K562 (cell line): ENCODE results near the gene MAPK4. TPM values are rescaled to one million over a fixed set of nuclear protein-coding genes. Genes with fewer than 3 reads are reported as not detected.

Experiments
- AFF4 ChIP-seq: sonication (generic); formaldehyde crosslinking; IDR thresholded peaks from 2 replicates; pipeline ENCODE4 v1.8.0; 2023; ENCODE audit warnings: mild to moderate bottlenecking, missing genetic modification reagents
- FOXJ2 ChIP-seq: fragments of 200-800 bp; sonication (Bioruptor generic); IDR thresholded peaks from 2 replicates; pipeline ENCODE4 v1.6.1; 2016; ENCODE audit warnings: missing genetic modification characterization, missing compliant biosample characterization
- MAFG ChIP-seq: fragments of 450-650 bp; conservative IDR thresholded peaks from 2 replicates; pipeline ENCODE4 v1.6.1; 2016; ENCODE audit warnings: missing genetic modification characterization, missing compliant biosample characterization
- MAFK ChIP-seq: IDR thresholded peaks from 2 replicates; pipeline ENCODE4 v1.6.1; 2011; ENCODE audit warnings: low read length, improper control_type of control experiment
- MNT ChIP-seq, 2 experiments: fragments of 450-650 bp; conservative IDR thresholded peaks; 2 replicates each; pipeline ENCODE4 v1.6.1; 2017; ENCODE audit warnings: mild to moderate bottlenecking in 2 of 2, moderate library complexity in 2 of 2
- polyA plus RNA-seq, 8 experiments: library from polyadenylated mRNA; depleted of rRNA in 4 of 8; stranded (reverse) in 5 of 8; unstranded in 3 of 8; fragments of >200 nt; fragmentation: Nextera tagmentation in 2 of 8; fragmentation: Illumina TruSeq in 1 of 8; extraction: Ambion mirVana in 2 of 8; extraction: Trizol in 1 of 8; gene quantifications; 2 replicates each; pipeline versions ENCODE4 v1.2.1 to v1.2.3, GENCODE V29; 2011 to 2014; ENCODE audit warnings: inconsistent platforms in 1 of 8, missing spikeins in 1 of 8
- total RNA-seq, 7 experiments: library from RNA; depleted of rRNA in 6 of 7; stranded (reverse); fragments of >200 nt in 6 of 7; fragmentation: Illumina TruSeq in 2 of 7; extraction: Trizol in 2 of 7; gene quantifications; 2 replicates each; pipeline versions ENCODE4 v1.2.1 to v1.2.3, GENCODE V29; 2011 to 2021; ENCODE audit warnings: low replicate concordance in 1 of 7
- TF ChIP-seq, protein P1 (sequence below): fragments of 250-450 bp; sonication (Bioruptor Pico); IDR thresholded peaks from 2 replicates; pipeline ENCODE4 v1.4.0; 2020; ENCODE audit warnings: mild to moderate bottlenecking, moderate library complexity

Gene MAPK4
- total and polyA plus RNA-seq, 9 of the 15 experiments (the other 6 are each of a cell fraction or from before 2014, with no cell fraction given), result not detected

DNA sequence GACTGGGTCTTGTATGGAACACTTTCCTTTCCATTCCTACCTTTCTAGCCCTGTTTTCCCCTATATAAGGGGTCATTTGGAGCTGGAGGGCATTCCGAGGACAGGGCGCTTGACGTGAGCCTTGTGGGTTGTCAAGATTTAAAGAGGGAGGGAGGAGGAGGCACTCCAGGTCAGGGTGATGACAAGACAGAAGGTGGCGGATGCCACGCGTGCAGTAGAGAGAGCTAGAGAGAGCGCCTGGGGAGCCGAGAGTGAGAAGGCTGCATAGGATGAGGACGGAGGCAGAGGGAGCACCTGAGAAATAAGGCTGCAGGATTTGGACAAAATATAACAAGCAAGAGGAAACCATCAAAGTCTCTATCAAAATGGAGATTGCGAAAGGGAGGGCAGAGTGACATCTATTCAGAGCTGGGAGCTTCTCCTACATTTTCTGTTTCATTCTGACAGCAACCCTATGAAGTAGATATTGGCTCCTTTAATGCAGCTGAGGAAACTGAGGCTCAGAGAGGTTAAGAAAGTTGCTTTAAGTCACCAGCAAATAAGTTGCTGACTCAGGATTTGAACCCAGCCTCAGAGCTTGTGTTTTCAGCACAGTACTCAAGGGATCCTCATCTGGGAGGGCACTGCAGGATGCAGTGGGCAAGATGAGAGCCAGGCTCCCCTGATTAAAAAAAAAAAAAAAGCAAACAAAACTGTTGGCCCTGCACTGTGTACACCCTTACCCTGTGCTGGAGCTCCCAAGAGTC is 135.7 kb downstream of the MAPK4 start (continued):
- no peak for TF ChIP-seq AFF4 (CRISPR knock-in tag)
- peak; percentile 55 for TF ChIP-seq MAFG
- no peak for TF ChIP-seq MNT (conservative IDR thresholded peaks at IDR 0.05)
- TF ChIP-seq MAFK, result peak; percentile 39; the same call in 1 of the 2 replicates
- no peak for TF ChIP-seq FOXJ2 (tag)
- TF ChIP-seq, protein P1, sequence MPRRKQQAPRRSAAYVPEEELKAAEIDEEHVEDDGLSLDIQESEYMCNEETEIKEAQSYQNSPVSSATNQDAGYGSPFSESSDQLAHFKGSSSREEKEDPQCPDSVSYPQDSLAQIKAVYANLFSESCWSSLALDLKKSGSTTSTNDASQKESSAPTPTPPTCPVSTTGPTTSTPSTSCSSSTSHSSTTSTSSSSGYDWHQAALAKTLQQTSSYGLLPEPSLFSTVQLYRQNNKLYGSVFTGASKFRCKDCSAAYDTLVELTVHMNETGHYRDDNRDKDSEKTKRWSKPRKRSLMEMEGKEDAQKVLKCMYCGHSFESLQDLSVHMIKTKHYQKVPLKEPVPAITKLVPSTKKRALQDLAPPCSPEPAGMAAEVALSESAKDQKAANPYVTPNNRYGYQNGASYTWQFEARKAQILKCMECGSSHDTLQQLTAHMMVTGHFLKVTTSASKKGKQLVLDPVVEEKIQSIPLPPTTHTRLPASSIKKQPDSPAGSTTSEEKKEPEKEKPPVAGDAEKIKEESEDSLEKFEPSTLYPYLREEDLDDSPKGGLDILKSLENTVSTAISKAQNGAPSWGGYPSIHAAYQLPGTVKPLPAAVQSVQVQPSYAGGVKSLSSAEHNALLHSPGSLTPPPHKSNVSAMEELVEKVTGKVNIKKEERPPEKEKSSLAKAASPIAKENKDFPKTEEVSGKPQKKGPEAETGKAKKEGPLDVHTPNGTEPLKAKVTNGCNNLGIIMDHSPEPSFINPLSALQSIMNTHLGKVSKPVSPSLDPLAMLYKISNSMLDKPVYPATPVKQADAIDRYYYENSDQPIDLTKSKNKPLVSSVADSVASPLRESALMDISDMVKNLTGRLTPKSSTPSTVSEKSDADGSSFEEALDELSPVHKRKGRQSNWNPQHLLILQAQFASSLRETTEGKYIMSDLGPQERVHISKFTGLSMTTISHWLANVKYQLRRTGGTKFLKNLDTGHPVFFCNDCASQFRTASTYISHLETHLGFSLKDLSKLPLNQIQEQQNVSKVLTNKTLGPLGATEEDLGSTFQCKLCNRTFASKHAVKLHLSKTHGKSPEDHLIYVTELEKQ (CRISPR knock-in tag), result no peak
